Tongue (tissue), 2 donors: ENCODE measurements around the gene RGP1. TPM values are rescaled to one million over a fixed set of nuclear protein-coding genes. Genes with fewer than 3 reads are reported as not detected.

ENCODE experiments used
- small RNA-seq: library from RNA; depleted of rRNA; stranded (forward); fragments of <200 nt; gene quantifications from one replicate; pipeline ENCODE3, GENCODE V24; 2014; ENCODE audit warnings: low replicate concordance
- total RNA-seq: library from RNA; depleted of rRNA; stranded (reverse); fragments of >200 nt; gene quantifications from one replicate; pipeline ENCODE4 v1.2.3, GENCODE V29; 2014

RGP1 gene
- total RNA-seq, 1 donor from 2014 or later, result 16.7 TPM

Small RNA genes lying within 50 kb of the gene (small RNA-seq; reads per million reads assigned to genes)
- gene MIR6853, result 0.06 reads per million

Other genes starting within 250 kb of the RGP1 start
- gene TESK1, start 144.0 kb upstream of the RGP1 start, total RNA-seq, result 15.8 TPM
- 1.7 TPM for gene CD72, start 130.9 kb upstream of the RGP1 start, total RNA-seq
- gene SIT1, start 98.4 kb upstream of the RGP1 start, total RNA-seq, result not detected
- gene RMRP, start 91.3 kb upstream of the RGP1 start, total RNA-seq, result 2,887 TPM
- 16.9 TPM for gene CCDC107, start 91.0 kb upstream of the RGP1 start, total RNA-seq
- gene ARHGEF39, start 84.1 kb upstream of the RGP1 start, total RNA-seq, result 1.0 TPM
- 0.82 TPM for gene CA9, start 75.4 kb upstream of the RGP1 start, total RNA-seq
- 3,889 TPM for gene TPM2, start 59.4 kb upstream of the RGP1 start, total RNA-seq
- 210 TPM for gene TLN1, start 17.1 kb upstream of the RGP1 start, total RNA-seq
- gene CREB3, start 16.6 kb upstream of the RGP1 start, total RNA-seq, result 20.3 TPM
- gene GBA2, start 59 bp upstream of the RGP1 start, total RNA-seq, result 43.6 TPM
- gene MSMP, start 5.0 kb downstream of the RGP1 start, total RNA-seq, result not detected
- gene NPR2, start 42.3 kb downstream of the RGP1 start, total RNA-seq, result 24.5 TPM
- gene SPAG8, start 63.0 kb downstream of the RGP1 start, total RNA-seq, result 3.7 TPM
- 18.1 TPM for gene HINT2, start 65.8 kb downstream of the RGP1 start, total RNA-seq
- not detected for gene FAM221B, start 79.4 kb downstream of the RGP1 start, total RNA-seq
- gene TMEM8B, start 79.9 kb downstream of the RGP1 start, total RNA-seq, result 8.2 TPM
- not detected for gene OR13J1, start 121.1 kb downstream of the RGP1 start, total RNA-seq
- not detected for gene HRCT1, start 156.9 kb downstream of the RGP1 start, total RNA-seq
- 1.8 TPM for gene SPAAR, start 160.2 kb downstream of the RGP1 start, total RNA-seq
- gene OR2S2, start 208.9 kb downstream of the RGP1 start, total RNA-seq, result not detected